Retina (tissue), 1 donor: Measurements from ENCODE around the gene SYDE1.
"Not testable (repeated sequence)": the region's sequence is repeated elsewhere in the genome, so short reads cannot be mapped to it uniquely, and the experiment has no call there.

Experiments used
- DNase-seq: peaks from one replicate; pipeline ENCODE4 v3.0.0-alpha.2; 2016

Gene SYDE1, protein sequence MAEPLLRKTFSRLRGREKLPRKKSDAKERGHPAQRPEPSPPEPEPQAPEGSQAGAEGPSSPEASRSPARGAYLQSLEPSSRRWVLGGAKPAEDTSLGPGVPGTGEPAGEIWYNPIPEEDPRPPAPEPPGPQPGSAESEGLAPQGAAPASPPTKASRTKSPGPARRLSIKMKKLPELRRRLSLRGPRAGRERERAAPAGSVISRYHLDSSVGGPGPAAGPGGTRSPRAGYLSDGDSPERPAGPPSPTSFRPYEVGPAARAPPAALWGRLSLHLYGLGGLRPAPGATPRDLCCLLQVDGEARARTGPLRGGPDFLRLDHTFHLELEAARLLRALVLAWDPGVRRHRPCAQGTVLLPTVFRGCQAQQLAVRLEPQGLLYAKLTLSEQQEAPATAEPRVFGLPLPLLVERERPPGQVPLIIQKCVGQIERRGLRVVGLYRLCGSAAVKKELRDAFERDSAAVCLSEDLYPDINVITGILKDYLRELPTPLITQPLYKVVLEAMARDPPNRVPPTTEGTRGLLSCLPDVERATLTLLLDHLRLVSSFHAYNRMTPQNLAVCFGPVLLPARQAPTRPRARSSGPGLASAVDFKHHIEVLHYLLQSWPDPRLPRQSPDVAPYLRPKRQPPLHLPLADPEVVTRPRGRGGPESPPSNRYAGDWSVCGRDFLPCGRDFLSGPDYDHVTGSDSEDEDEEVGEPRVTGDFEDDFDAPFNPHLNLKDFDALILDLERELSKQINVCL

DNA sequence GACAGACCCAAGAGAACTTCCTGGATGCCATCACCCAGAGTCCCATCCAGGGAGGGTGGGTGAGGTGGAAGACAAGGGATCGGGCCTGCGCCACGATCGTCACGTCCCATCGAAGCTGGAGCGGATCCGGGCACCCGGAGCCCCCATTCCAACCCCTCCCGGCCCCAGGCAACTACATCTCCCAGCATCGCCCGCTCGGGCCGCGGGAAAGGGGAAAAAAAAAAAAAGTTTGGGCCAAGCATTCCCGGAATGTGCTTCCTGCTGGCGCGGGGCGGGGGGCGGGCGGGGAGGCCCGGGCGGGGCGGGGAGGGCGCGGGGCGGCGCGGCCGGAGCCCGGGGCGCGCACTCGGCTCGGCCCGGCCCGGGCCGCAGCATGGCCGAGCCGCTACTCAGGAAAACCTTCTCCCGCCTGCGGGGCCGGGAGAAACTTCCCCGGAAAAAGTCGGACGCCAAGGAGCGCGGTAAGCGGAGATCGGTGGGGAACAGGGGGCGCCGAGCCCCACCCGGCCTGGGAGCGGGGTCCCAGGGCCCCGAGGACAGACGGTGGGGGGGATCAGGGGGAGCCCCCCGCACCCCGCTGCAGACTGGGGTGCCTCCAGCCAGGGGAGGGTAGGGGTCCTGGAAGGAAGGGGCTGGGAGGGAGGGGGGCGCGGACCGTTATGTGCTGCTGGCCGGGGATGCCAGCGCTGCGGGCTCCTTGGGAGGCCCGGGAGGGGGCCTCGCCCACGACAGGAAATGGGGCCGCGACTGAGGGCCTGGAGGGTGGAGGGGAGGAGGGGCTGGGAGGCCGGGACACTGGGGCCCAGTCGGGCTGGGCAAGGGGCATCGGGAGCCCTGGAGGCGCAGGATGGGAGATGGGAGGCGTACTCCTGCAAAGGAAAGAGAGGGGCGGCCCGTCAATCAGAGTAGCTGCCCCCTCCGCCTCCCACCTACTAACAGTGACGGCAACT is at the start of gene SYDE1:
Gene SYDE1 (plus strand): TSS at position 341 of the 950 bp plus-strand sequence. CDS start 33 bp downstream, at position 374.
- DNase-seq: peak; percentile 59

DNA sequence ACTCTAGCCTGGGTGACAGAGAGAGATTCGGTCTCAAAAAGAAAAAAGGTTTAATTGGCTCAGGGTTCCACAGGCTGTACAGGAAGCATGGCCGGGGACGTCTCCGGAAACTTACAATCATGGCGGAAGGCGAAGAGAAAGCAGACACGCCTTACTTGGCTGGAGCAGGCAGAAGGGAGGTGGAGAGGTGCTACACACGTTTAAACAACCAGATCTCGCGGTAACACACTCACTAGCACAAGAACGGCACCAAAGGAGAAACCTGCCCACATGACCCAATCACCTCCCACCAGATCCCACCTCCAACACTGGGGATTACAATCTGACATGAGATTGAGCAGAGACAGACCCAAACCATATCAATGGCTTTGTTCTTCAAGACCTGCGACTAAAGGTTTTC is 45.2 kb upstream of the SYDE1 start:
- no peak for DNase-seq

DNA sequence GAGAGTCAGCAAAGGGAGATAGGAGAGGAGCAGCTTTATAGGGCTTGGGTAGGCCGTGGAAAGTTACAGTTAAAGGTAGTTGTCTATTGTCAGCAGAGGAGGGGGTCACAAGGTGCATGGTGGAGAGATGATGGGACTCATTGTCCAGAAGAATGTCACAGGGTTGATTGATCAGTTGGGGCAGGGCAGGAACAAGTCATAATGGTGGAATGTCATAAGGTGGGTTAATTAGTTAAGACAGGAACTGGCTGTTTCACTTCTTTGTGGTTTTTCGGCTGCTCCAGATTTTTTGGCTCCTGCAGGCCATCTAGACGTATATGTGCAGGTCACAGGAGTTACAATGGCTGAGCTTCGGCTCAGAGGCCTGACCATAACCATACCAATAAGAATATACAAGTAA is 36.8 kb upstream of the SYDE1 start:
- not testable (repeated sequence) for DNase-seq

DNA sequence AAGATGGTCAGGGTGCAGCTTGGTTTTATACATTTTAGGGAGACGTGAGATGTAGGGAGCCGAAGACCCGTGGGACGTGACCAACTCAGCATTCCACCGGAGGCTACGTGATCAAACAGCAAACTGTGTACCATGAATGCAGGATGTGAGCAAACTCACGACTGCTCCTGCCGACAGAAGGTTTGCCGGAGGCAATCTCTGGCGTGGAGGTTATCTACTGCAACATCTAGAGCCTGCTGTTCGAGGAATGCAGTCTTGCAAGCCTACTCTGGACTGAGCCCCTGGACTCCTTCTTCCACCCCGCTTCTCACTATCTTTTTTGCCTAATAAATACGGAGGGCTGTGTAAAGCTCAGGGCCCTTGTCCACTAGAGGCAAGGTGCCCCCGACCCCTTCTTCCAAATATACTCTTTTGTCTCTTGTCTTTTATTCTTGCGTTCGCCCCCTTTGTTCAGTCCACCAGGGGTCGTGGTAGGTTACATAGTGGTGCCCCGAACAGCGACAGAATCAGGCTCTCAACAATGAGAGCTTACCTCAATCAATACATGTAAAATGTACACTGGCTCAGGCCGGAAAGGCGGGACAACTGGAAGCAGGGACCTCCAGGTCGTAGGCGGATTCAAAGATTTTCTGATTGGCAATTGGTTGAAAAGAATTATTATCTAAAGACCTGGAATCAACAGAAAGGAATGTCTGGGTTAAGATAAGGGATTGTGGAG is 34.1 kb upstream of the SYDE1 start:
- no peak for DNase-seq

DNA sequence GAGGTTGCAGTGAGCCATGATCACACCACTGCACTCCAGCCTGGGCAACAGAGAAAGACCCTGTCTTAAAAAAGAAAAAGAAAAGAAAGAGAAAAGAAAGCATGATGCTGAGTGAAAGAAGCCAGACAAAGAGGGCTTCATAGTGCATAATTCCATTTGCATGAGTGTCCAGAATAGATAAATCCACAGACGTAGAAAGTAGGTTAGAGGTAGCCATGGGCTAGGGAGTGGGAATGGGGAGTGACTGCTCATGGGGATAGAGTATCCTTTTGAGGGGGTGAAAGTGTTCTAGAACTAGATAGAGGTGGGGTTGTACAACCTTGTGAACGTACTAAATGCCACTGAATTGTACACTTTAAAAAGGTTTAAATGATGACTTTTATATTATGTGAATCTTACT is 32.8 kb upstream of the SYDE1 start:
- DNase-seq: no peak

DNA sequence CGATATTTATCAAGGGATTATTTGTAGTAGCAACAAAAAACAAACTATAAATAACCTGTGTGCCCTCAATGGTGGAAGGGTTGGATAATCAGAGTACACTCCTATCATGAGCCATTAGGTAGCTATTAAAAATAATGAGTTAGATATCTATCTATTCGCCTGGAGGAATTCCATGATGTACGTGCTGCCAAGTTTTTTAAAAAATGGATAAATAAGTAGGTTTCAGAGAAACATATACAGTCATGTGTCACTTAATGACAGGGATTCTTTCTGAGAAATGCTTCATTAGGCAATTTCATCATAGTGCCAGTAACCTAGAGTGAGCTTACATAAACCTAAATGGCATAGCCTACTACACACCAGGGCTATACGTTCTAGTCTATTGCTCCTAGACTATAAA is 31.4 kb upstream of the SYDE1 start:
- no peak for DNase-seq

DNA sequence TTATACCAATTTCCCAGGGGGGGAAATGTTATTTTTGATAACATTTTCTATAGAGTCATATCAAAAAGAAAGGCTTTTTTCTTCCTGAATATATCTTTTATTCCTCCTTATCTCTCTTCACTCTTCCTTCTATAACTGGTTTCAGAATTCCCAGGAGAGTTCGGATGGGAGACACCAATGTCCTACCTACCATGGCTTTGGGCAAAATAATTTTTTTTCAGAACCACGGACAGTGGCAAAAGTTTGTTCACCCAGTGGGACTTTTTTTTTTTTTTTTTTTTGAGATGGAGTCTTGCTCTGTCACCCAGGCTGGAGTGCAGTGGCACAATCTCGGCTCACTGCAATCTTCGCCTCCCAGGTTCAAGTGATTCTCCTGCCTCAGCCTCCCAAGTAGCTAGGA is 27.2 kb upstream of the SYDE1 start:
- DNase-seq: not testable (repeated sequence)

DNA sequence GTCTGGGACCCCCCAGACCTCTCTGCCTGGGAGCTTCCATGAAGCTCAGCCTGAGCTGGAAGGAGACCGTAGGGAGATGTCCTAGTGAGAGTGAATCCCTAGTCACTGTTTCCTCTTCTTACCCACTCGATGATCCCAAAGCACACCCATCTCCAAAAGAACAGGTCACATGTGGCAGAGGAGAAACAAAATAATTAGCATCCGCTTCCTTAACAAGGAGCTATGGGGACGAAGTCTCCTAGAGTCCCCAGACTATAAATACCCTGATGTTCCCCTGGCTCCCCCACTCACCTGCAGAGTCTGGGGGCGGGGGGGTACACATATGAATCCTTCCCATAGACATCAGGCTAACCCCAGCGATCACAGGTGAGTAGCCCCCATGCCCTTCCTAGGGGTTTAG is 25.3 kb upstream of the SYDE1 start, which contains the start of gene OR1I1:
Gene OR1I1 (plus strand): TSS at position 301 of the 400 bp plus-strand sequence. CDS start 4,855 bp downstream, outside the sequence.
- no peak for DNase-seq

DNA sequence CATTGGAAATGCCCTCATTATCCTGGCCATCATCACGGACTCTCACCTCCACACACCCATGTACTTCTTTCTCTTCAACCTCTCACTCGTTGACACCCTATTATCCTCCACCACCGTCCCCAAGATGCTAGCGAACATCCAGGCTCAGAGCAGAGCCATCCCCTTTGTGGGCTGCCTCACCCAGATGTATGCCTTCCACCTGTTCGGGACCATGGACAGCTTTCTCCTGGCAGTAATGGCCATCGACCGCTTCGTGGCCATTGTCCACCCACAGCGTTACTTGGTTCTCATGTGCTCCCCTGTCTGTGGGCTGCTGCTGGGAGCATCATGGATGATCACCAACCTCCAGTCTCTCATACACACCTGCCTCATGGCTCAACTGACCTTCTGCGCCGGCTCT is 20.0 kb upstream of the SYDE1 start:
- DNase-seq: no peak

DNA sequence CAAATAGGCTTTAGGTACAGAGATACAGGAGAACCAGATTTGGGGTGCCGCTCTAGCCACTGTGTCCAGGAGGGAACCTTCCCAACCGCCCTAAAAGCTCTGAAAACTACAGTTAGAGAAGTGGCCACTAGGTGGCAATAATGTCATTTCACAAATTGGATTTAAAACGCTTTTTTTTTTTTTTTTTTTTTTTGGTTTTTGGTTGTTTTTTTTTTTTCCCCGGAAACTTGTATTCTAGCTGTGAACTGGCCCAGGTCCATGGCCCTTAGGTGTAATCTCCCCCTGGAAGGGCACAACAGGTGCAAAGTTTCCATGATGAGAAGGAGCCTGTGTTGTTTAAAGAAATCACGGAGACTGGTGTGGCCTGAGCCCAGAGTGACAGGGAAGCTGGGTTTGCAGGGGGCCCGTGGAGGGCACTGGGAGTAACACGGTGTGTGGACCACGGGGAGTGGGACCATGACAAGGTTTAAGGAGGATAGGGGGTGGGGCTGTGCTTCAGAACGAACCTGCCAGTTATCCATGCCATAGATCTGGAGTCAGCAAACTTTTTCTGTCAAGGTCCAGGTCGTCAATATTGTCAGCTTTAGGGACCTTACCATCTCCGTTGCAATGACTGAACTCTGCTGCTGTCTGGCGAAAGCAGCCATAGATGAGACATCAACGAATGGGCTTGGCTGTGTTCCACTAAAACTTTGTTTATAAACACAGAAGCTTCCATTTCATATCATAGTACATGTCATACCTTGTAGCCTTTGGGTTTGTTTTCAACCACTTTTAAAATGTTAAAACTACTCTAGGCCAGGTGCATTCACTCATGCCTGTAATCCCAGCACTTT is 15.1 kb upstream of the SYDE1 start:
- peak; percentile 77 for DNase-seq

DNA sequence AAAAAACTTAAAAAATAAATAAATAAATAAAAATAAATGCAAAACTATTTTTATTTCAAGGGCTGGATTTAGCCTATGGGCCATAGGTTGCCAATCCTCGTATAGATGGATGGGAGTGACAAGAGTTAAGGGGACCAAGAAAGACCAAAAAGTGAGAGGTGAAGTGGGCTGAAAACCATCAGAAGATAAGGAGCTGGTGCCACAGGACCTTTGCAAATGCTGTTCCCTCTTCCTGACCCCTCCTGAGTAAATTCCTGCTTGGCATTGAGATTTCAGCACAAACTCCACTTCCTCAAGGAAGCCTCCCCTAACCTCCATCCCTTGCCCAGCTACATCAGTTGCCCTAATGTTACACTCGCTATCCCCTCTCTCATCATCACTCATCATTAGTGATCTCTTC is 14.2 kb upstream of the SYDE1 start:
- DNase-seq: no peak

DNA sequence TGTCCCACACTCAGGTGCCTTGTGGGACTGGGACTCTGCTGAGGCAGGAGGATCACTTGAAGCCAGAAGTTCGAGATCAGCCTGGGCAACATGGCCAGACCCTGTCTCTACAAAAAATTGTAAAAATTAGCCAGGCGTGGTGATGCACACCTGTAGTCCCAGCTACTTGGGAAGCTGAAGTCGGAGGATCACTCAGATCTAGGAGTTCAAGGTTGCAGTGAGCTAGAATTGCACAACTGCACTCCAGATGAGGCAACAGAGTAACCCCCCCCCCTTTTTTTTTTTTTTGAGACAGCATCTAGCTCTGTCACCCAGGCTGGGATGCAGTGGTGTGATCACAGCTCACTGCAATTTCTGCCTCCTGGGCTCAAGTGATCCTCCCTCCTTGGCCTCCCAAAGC is 11.0 kb upstream of the SYDE1 start:
- no peak for DNase-seq

DNA sequence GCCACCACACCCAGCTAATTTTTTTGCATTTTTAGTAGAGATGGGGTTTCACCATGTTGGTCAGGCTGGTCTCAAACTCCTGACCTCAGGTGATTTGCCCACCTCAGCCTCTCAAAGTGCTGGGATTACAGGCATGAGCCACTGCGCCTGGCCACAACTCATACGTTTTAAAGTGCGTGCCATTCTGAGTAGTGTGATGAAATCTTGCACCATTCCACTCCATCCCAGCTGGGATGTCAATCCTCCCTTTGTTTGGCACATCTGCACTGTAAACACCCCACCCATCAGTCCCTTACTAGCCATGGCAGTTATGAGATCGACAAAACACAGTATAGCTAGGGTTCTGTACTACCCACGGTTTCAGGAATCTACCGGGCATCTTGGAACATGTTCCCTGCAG is 9.2 kb upstream of the SYDE1 start:
- not testable (repeated sequence) for DNase-seq

DNA sequence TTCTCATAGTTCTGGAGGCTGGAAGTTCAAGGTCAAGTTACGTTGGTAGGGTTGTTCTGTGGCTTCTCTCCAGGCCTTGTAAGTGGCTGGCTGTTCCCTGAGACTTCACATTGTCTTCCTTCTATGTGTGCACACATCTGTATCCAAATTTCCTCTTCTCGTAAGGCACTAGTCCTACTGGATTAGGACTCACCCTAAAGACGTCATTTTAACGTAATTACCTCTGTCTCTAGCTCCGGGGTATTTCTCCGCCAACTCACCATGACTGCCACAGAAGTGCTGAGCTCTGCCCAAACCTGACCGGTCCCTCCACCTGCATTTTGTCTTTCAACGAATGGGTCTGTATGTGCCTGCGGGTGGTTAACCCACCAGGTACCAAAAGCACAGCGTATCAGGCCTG is 8.7 kb upstream of the SYDE1 start:
- DNase-seq: no peak

DNA sequence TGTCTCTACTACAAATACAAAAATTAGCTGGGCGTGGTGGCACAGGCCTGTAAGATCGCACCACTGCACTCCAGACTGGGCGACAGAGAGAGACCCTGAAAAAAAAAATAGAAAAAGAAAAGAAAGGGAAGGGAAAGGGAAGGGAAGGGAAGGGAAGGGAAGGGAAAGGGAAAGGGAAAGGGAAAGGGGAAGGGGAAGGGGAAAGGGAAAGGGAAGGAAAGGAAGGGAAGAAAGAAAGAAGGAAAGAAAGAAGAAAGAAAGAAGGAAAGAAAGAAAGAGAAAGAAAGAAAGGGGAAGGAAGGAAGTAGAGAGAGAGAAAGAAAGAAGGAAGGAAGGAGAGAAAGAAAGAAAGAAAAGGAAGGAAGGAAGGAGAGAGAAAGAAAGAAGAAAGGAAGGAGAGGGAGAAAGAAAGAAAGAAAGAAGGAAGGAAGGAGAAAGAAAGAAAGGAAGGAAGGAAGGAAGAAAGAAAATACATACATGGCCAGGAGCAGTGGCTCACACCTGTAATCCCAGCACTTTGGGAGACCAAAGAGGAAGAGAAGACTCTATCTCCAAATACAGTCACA is 8.1 kb upstream of the SYDE1 start:
- DNase-seq: no peak

DNA sequence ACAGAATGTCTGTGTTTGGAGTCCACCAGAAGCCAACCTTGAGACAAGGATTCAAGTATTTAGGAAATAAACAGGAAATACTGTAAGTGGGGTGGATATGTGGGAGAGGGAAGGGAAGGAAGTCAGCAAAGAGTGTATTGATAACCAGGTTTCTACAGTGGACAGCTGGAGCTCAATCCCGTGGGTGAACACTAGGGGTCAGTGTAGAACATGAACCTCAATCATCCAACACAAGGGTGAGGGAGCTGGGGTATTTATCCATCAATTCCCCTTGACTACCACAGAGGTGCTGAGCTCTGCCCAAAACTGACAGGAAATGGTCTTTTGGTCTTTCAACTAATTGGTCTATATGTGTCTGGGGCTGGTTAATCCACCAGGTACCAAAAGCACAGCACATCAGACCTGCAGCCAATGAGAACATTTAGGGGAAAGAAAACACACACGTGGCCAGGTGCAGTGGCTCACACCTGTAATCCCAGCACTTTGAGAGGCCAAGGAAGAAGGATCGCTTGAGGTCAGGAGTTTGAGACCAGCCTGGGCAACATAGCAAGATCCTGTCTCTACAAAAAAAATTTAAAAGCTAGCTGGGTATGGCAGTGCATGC is 5.6 kb upstream of the SYDE1 start:
- no peak for DNase-seq

DNA sequence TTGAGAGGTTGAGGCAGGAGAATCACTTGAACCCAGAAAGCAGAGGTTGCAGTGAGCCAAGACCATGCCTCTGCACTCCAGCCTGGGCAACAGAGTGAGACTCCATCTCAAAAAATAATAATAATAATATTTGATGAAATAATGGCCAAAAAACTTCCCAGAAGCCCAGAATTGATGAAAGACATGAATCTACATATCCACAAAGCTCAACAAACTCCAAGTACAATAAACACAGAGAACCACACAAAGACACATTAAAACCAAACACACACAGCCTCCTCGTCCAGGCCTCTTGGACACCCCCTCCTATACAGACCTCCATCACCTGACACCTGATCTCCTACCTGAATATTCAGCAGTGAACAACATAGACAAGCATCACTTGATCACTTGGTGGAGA is 3.2 kb upstream of the SYDE1 start:
- DNase-seq: no peak

DNA sequence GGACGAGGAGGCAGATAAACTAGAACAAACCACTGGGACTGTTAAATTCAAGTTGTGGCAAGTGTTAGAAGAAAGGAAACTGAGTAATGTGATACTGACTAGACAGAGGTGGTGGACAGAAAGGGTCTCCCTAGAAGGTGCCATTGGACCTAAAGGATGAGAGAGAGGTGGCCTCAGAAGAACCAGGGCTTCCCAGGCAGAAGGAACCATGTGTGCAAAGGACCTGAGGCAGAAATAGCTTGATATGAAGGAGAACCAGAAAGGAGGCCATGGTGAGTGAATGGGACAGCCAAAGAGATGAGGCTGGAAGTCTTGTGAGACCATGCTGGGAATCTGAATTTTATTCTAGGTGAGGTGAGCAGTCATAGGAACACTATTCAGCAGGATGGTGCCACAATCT is 2.8 kb upstream of the SYDE1 start:
- DNase-seq: no peak

DNA sequence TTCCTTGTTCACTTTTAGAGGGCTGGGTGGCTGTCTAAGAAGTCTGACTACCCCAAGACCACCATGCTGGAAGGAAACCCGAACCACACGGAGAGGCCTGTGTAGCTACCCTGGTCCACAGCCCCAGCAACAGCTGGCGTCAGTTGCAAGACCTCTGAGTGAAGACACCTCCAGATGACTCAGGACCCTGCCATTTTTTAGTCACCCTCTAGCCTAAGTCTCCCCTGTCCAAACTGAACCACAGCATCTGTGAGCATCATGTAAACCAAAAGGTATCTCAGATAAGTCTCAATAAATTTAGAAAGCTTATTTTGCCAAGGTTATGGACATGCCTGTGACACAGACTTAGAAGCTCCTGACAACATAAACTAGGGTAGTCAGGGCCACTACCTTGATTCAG is 2.2 kb upstream of the SYDE1 start:
- DNase-seq: no peak

DNA sequence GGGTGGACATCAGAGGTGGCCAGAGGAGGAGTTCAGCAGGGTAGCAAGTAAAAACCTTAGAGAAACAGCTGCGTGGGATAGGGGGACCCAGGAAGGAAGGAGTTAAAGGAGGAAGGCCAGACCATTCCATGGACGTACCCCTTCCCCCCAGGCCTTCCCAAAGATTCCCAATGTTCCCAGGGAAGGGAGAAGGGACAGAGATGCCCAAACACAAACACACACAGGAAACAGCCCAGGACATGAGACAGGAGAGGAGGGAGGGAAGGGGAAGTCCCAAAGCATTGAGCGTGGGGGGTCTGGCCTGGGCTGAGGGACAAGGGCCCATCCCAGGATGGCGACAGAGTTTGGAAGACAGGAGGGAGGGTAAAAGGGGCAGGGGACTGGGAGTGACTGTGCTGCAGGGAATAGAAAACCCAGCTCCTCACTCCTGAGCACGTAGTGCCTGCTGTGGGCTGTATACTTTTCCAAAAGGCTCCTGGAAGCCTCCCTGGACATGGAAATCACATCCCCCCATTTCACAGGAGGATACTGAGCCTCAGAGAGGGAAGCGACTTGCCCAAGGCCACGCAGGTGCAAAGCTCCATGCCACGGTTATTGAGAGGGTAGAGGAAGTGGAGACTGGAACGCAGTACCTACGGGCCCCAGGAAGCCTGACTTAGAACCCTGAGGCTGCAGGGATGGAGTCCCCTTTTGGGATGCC is 1.1 kb downstream of the SYDE1 start:
- DNase-seq: no peak
